Endothelial cell of umbilical vein (primary cell): ENCODE results near the gene ACSS2.

Source experiments
- CTCF ChIP-seq, 2 donors: IDR thresholded peaks; 1 replicate in 1 of 2; 2 replicates in 1 of 2; pipeline ENCODE4 v1.5.1; 2011; ENCODE audit warnings: low read length in 2 of 2, mild to moderate bottlenecking in 2 of 2, moderate library complexity in 2 of 2, control low read depth in 1 of 2, inconsistent platforms in 1 of 2, low read depth in 1 of 2; ENCODE audit not compliant: insufficient read depth in 1 of 2; ENCODE audit errors: extremely low read depth in 1 of 2
- EZH2 ChIP-seq: IDR thresholded peaks from 2 replicates; pipeline ENCODE4 v1.6.1; 2012; ENCODE audit warnings: borderline replicate concordance, low read depth, mild to moderate bottlenecking, moderate library complexity, low read length, inconsistent platforms; ENCODE audit not compliant: severe bottlenecking
- FOS ChIP-seq: IDR thresholded peaks from 2 replicates; pipeline ENCODE4 v1.6.1; 2011; ENCODE audit warnings: mild to moderate bottlenecking, low read length, moderate library complexity, borderline replicate concordance; ENCODE audit not compliant: insufficient read depth
- GATA2 ChIP-seq: IDR thresholded peaks from 2 replicates; pipeline ENCODE4 v1.7.0; 2011; ENCODE audit warnings: low read depth, mild to moderate bottlenecking, moderate library complexity, mixed read lengths, low read length; ENCODE audit not compliant: insufficient read length, insufficient read depth
- MAX ChIP-seq: IDR thresholded peaks from 2 replicates; pipeline ENCODE4 v1.6.1; 2011; ENCODE audit not compliant: insufficient read depth, insufficient read length
- MYC ChIP-seq: IDR thresholded peaks from one replicate; pipeline ENCODE4 v1.6.1; 2011; ENCODE audit warnings: mild to moderate bottlenecking, low read depth, low read length
- POLR2A ChIP-seq: IDR thresholded peaks from 2 replicates; pipeline ENCODE4 v1.6.1; 2012; ENCODE audit warnings: low read depth, mild to moderate bottlenecking, control low read depth, low read length
- POLR2AphosphoS5 ChIP-seq: IDR thresholded peaks from 2 replicates; pipeline ENCODE4 v1.6.1; 2012; ENCODE audit warnings: low read depth, mild to moderate bottlenecking, control low read depth, low read length, moderate library complexity; ENCODE audit not compliant: insufficient read depth

GRCh38 chr20:34842143-34842542 is 34.3 kb upstream of the ACSS2 start:
- TF ChIP-seq CTCF (IDR thresholded peaks at IDR 0.05; ENCODE audit: extremely low read depth in 1 of 2, insufficient read depth in 1 of 2, low read depth in 1 of 2, low read length in 2 of 2) (no peak), MAX (no peak), GATA2 (no peak), POLR2A (no peak), EZH2 (no peak), POLR2AphosphoS5 (no peak), FOS (no peak), MYC (no peak)
